HepG2 (cell line): ENCODE data around the gene UPK1A. TPM values are rescaled to one million over a fixed set of nuclear protein-coding genes. Genes with fewer than 3 reads are reported as not detected.
A peak's percentile ranks its signal among the peaks of the same experiment; 100 is the strongest.

Experiments
- FOXM1 ChIP-seq: sonication (generic); formaldehyde crosslinking; IDR thresholded peaks from 2 replicates; pipeline ENCODE4 v1.5.0; 2020; ENCODE audit warnings: missing genetic modification reagents
- GPN1 ChIP-seq: sonication (generic); formaldehyde crosslinking; IDR thresholded peaks from 2 replicates; pipeline ENCODE4 v1.5.1; 2020; ENCODE audit warnings: missing genetic modification reagents, borderline replicate concordance
- GTF3A ChIP-seq: sonication (generic); formaldehyde crosslinking; conservative IDR thresholded peaks from 2 replicates; pipeline ENCODE4 v1.4.0; 2020; ENCODE audit warnings: mild to moderate bottlenecking, missing genetic modification reagents
- MLLT10 ChIP-seq: sonication (generic); formaldehyde crosslinking; IDR thresholded peaks from 2 replicates; pipeline ENCODE4 v1.4.0; 2020; ENCODE audit warnings: missing genetic modification reagents
- RFXANK ChIP-seq: IDR thresholded peaks from 2 replicates; pipeline ENCODE4 v1.6.1; 2016
- ZBTB8A ChIP-seq: sonication (generic); formaldehyde crosslinking; IDR thresholded peaks from 2 replicates; pipeline ENCODE4 v1.4.0; 2020; ENCODE audit warnings: mild to moderate bottlenecking, low read depth, missing genetic modification reagents, borderline replicate concordance
- ZNF451 ChIP-seq: sonication (generic); formaldehyde crosslinking; IDR thresholded peaks from 2 replicates; pipeline ENCODE4 v1.5.0; 2020; ENCODE audit warnings: mild to moderate bottlenecking, missing genetic modification reagents
- ZNF660 ChIP-seq: sonication (generic); formaldehyde crosslinking; IDR thresholded peaks from 2 replicates; pipeline ENCODE4 v1.5.1; 2020; ENCODE audit warnings: mild to moderate bottlenecking, low read depth, missing genetic modification reagents, borderline replicate concordance
- polyA plus RNA-seq, 8 experiments: library from polyadenylated mRNA; depleted of rRNA in 3 of 8; stranded (reverse) in 7 of 8; unstranded in 1 of 8; fragments of >200 nt; fragmentation: Illumina TruSeq in 4 of 8; extraction: Trizol in 4 of 8; gene quantifications; 2 replicates each; pipeline versions ENCODE4 v1.2.1 to v1.2.3, GENCODE V29; 2011 to 2016; ENCODE audit warnings: low read depth in 4 of 8, missing spikeins in 1 of 8, mixed read lengths in 1 of 8; ENCODE audit not compliant: insufficient read depth in 1 of 8
- total RNA-seq, 5 experiments: library from RNA; depleted of rRNA; stranded (reverse); fragments of >200 nt; fragmentation: Illumina TruSeq; extraction: Trizol; gene quantifications; 2 replicates each; pipeline ENCODE4 v1.2.3, GENCODE V29; 2016; ENCODE audit warnings: low read depth in 1 of 5
- TF ChIP-seq, protein P1 (sequence below): sonication (generic); formaldehyde crosslinking; IDR thresholded peaks from 2 replicates; pipeline ENCODE4 v1.8.1; 2023; ENCODE audit warnings: mild to moderate bottlenecking, moderate library complexity, missing genetic modification reagents
- TF ChIP-seq, protein P2 (sequence below): sonication (generic); formaldehyde crosslinking; IDR thresholded peaks from 2 replicates; pipeline ENCODE4 v1.5.1; 2020; ENCODE audit warnings: mild to moderate bottlenecking, missing genetic modification reagents
- TF ChIP-seq, protein P3 (sequence below): sonication (generic); formaldehyde crosslinking; IDR thresholded peaks from 2 replicates; pipeline ENCODE4 v1.4.0; 2020; ENCODE audit warnings: missing genetic modification reagents, low read depth, mild to moderate bottlenecking, borderline replicate concordance
- TF ChIP-seq, protein P4 (sequence below): sonication (generic); formaldehyde crosslinking; IDR thresholded peaks from 2 replicates; pipeline ENCODE4 v1.4.0; 2020; ENCODE audit warnings: missing genetic modification reagents
- TF ChIP-seq, protein P5 (sequence below): sonication (generic); formaldehyde crosslinking; IDR thresholded peaks from 2 replicates; pipeline ENCODE4 v1.4.0; 2020; ENCODE audit warnings: missing genetic modification reagents; ENCODE audit errors: not compliant biosample characterization
- TF ChIP-seq, protein P6 (sequence below): sonication (generic); formaldehyde crosslinking; IDR thresholded peaks from 2 replicates; pipeline ENCODE4 v1.9.0; 2021; ENCODE audit warnings: missing genetic modification reagents, mild to moderate bottlenecking, borderline replicate concordance
- TF ChIP-seq, protein P7 (sequence below): sonication (generic); formaldehyde crosslinking; IDR thresholded peaks from 2 replicates; pipeline ENCODE4 v1.5.0; 2020; ENCODE audit warnings: missing genetic modification reagents

Gene UPK1A
- total and polyA plus RNA-seq, 2 of the 13 experiments (the other 11 are each of a cell fraction or from before 2014, with no cell fraction given): 2.9 TPM; not detected in 1

DNA sequence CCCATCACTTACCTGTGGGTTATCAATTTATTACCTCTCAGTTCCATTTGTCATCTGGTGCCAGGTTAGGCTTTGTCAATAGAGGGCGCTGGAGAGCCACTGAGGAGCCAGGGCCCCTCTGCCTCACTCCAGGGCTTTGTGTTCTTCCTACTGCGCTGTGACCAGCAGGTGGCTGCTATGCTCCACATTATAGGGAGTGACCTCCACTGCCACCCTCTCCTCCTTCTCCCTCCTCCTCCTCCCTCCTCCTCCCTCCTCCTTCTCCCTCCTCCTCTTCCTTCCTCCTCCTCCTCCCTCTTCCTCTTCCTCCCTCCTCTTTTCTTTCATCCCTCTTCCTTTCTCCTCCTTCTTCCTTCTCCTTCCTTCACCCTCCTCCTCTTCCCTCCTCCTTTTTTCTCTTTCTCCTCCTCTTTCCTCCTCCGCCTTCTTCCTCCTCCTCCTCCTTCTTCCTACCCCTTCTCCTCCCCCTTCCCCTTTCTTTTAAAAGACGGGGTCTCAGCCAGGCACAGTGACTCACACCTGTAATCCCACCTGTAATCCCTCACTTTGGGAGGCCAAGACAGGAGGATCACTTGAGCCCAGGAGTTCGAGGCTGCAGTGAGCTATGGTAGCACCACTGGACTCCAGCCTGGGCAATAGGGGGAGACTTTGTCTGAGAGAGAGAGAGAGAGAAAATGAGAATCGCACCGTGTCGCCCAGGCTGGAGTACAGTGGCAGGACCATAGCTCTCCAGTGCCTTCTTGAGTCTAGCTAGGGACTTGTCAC lies 27.7 kb downstream of the UPK1A start (continued):
- TF ChIP-seq, protein P1, sequence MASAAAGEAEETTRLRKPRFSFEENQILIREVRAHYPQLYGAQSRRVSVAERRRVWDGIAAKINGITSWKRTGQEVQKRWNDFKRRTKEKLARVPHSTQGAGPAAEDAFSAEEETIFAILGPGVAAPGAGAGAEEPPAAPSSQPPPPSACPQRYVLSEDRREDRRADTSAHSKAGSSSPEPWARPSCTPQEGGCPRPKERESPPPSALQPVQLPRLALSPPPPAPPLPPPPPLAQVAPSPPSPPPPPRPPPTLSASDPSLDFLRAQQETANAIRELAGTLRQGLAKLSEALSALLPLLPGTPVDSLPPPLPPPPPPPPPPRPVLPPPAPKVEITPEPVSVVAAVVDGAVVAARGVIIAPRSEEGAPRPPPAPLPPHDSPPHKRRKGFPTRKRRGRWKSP (CRISPR knock-in tag): peak; percentile 46; the same call in 1 of the 2 replicates
- TF ChIP-seq, protein P2, sequence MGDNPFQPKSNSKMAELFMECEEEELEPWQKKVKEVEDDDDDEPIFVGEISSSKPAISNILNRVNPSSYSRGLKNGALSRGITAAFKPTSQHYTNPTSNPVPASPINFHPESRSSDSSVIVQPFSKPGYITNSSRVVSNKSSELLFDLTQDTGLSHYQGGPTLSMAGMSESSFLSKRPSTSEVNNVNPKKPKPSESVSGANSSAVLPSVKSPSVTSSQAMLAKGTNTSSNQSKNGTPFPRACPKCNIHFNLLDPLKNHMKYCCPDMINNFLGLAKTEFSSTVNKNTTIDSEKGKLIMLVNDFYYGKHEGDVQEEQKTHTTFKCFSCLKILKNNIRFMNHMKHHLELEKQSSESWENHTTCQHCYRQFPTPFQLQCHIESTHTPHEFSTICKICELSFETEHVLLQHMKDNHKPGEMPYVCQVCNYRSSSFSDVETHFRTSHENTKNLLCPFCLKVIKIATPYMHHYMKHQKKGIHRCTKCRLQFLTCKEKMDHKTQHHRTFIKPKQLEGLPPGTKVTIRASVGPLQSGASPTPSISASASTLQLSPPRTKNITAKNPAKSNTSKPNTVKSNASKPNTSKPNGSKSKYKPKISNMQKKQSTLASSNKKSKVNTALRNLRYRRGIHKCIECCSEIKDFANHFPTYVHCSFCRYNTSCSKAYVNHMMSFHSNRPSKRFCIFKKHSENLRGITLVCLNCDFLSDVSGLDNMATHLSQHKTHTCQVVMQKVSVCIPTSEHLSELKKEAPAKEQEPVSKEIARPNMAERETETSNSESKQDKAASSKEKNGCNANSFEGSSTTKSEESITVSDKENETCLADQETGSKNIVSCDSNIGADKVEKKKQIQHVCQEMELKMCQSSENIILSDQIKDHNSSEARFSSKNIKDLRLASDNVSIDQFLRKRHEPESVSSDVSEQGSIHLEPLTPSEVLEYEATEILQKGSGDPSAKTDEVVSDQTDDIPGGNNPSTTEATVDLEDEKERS (CRISPR knock-in tag): no peak
- no peak for TF ChIP-seq MLLT10
- no peak for TF ChIP-seq ZNF451 (CRISPR knock-in tag)
- TF ChIP-seq, protein P3, sequence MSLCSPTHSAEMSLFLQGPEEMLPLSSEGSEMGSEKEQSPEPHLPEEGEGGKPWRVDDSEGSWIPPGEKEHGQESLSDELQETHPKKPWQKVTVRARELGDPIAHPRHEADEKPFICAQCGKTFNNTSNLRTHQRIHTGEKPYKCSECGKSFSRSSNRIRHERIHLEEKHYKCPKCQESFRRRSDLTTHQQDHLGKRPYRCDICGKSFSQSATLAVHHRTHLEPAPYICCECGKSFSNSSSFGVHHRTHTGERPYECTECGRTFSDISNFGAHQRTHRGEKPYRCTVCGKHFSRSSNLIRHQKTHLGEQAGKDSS (CRISPR knock-in tag): no peak
- TF ChIP-seq, protein P4, sequence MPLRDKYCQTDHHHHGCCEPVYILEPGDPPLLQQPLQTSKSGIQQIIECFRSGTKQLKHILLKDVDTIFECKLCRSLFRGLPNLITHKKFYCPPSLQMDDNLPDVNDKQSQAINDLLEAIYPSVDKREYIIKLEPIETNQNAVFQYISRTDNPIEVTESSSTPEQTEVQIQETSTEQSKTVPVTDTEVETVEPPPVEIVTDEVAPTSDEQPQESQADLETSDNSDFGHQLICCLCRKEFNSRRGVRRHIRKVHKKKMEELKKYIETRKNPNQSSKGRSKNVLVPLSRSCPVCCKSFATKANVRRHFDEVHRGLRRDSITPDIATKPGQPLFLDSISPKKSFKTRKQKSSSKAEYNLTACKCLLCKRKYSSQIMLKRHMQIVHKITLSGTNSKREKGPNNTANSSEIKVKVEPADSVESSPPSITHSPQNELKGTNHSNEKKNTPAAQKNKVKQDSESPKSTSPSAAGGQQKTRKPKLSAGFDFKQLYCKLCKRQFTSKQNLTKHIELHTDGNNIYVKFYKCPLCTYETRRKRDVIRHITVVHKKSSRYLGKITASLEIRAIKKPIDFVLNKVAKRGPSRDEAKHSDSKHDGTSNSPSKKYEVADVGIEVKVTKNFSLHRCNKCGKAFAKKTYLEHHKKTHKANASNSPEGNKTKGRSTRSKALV: no peak
- TF ChIP-seq ZNF660 (CRISPR knock-in tag): no peak
- TF ChIP-seq, protein P5, sequence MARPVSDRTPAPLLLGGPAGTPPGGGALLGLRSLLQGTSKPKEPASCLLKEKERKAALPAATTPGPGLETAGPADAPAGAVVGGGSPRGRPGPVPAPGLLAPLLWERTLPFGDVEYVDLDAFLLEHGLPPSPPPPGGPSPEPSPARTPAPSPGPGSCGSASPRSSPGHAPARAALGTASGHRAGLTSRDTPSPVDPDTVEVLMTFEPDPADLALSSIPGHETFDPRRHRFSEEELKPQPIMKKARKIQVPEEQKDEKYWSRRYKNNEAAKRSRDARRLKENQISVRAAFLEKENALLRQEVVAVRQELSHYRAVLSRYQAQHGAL (CRISPR knock-in tag): no peak
- TF ChIP-seq GTF3A: no peak
- TF ChIP-seq ZBTB8A (CRISPR knock-in tag): no peak
- TF ChIP-seq RFXANK (CRISPR knock-in tag): no peak
- TF ChIP-seq, protein P6, sequence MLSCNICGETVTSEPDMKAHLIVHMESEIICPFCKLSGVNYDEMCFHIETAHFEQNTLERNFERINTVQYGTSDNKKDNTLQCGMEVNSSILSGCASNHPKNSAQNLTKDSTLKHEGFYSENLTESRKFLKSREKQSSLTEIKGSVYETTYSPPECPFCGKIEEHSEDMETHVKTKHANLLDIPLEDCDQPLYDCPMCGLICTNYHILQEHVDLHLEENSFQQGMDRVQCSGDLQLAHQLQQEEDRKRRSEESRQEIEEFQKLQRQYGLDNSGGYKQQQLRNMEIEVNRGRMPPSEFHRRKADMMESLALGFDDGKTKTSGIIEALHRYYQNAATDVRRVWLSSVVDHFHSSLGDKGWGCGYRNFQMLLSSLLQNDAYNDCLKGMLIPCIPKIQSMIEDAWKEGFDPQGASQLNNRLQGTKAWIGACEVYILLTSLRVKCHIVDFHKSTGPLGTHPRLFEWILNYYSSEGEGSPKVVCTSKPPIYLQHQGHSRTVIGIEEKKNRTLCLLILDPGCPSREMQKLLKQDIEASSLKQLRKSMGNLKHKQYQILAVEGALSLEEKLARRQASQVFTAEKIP (CRISPR knock-in tag): no peak
- TF ChIP-seq GPN1 (CRISPR knock-in tag): no peak
- TF ChIP-seq, protein P7, sequence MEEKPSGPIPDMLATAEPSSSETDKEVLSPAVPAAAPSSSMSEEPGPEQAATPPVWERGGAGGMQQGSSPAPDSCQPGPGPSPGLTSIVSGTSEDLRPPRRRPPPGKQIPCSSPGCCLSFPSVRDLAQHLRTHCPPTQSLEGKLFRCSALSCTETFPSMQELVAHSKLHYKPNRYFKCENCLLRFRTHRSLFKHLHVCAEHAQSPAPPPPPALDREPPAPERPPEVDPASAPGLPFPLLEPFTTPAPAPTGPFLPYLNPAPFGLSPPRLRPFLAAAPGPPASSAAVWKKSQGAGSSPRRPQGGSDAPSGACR (CRISPR knock-in tag): 0 out of 2 replicates have a peak, but pooled peaks have one; percentile 33
- TF ChIP-seq FOXM1 (CRISPR knock-in tag): no peak
